K562 (cell line): ENCODE results near the gene PHKB. TPM values are rescaled to one million over a fixed set of nuclear protein-coding genes. Genes with fewer than 3 reads are reported as not detected.
A peak's percentile ranks its signal among the peaks of the same experiment; 100 is the strongest.

ENCODE experiments used
- ATAC-seq: fragments of 200-7000 bp; cut with Tn5 transposase; 3 replicates; pipeline ENCODE4 v1.9.1; 2020; ENCODE audit warnings: moderate library complexity
- BruUV-seq: library from RNA; stranded (reverse); fragments of 400-500 nt; replicated peaks from 2 replicates; lab custom pipeline; 2021; lab: Mats Ljungman, UMichigan
- CTCF ChIA-PET: fragments of 300-600 bp; formaldehyde crosslinking; extraction: SDS; loops from one replicate; lab custom pipeline; 2021; ENCODE audit warnings: low intra/inter-chr PET ratio; lab: Yijun Ruan, JAX
- POLR2A ChIA-PET: fragments of 300-600, 350-650 bp; sonication (Branson Sonifier 250); formaldehyde crosslinking; extraction: SDS; loops from one replicate; lab custom pipeline; 2021; ENCODE audit warnings: antibody characterized with exemption, inconsistent platforms; lab: Yijun Ruan, JAX
- DNase-seq, 4 experiments: peaks; one replicate each; pipeline versions ENCODE4 v3.0.0 to v3.0.0-alpha.2; 2011 to 2018; ENCODE audit warnings: low spot score in 3 of 4, mixed read lengths in 3 of 4; ENCODE audit errors: extremely low read depth in 1 of 4
- FAIRE-seq: peaks from 2 replicates; lab custom pipeline; 2011; peaks lifted over from hg19 to GRCh38; lab: Jason Lieb, UNC
- H2AFZ ChIP-seq: 2 replicates; pipeline ENCODE4 v1.6.0; 2011; ENCODE audit warnings: low read depth, low read length, control low read depth, inconsistent platforms
- H3K27ac ChIP-seq: fragments of 200-600 bp; 3 replicates; pipeline ENCODE4 v1.8.0; 2011; ENCODE audit warnings: low read depth, mild to moderate bottlenecking, control low read depth, inconsistent platforms, low read length, moderate library complexity, mixed read lengths; ENCODE audit errors: extremely low read depth
- H3K27me3 ChIP-seq, 2 experiments: fragments of 300-600 bp in 1 of 2; 2 replicates in 1 of 2; 3 replicates in 1 of 2; pipeline versions ENCODE4 v1.6.0 to v1.8.0; 2011; ENCODE audit warnings: inconsistent platforms in 2 of 2, low read length in 2 of 2, mild to moderate bottlenecking in 1 of 2, mixed read lengths in 1 of 2, moderate library complexity in 1 of 2; ENCODE audit not compliant: control insufficient read depth in 2 of 2, insufficient read depth in 2 of 2
- H3K36me3 ChIP-seq: fragments of 300-600 bp; 3 replicates; pipeline ENCODE4 v1.8.0; 2011; ENCODE audit warnings: mild to moderate bottlenecking, low read length, inconsistent platforms; ENCODE audit not compliant: control insufficient read depth, insufficient read depth
- H3K4me1 ChIP-seq, 2 experiments: fragments of 200-600 bp in 1 of 2; replicated peaks in 1 of 2; 2 replicates in 1 of 2; 3 replicates in 1 of 2; pipeline versions ENCODE4 v1.5.1 to v1.8.0; 2011; ENCODE audit warnings: inconsistent platforms in 2 of 2, low read length in 2 of 2, mild to moderate bottlenecking in 1 of 2, mixed read lengths in 1 of 2, moderate library complexity in 1 of 2; ENCODE audit not compliant: control insufficient read depth in 2 of 2, insufficient read depth in 2 of 2
- H3K4me2 ChIP-seq: 2 replicates; pipeline ENCODE4 v1.6.1; 2011; ENCODE audit warnings: low read length, control low read depth, inconsistent platforms, mixed read lengths; ENCODE audit not compliant: insufficient read depth
- H3K4me3 ChIP-seq: fragments of 200-600 bp; sonication (generic), shearing (Covaris generic); 2 replicates; pipeline ENCODE4 v1.5.1; 2016; ENCODE audit warnings: control low read depth, inconsistent platforms
- H3K79me2 ChIP-seq: fragments of 200-600 bp; 3 replicates; pipeline ENCODE4 v1.8.0; 2011; ENCODE audit warnings: low read length, inconsistent platforms; ENCODE audit not compliant: control insufficient read depth, insufficient read depth
- H3K9ac ChIP-seq, 2 experiments: 2 replicates each; pipeline versions ENCODE4 v1.6.0 to v1.6.1; 2011; ENCODE audit warnings: low read depth in 2 of 2, low read length in 2 of 2, control low read depth in 1 of 2, inconsistent platforms in 1 of 2, mild to moderate bottlenecking in 1 of 2, mixed read lengths in 1 of 2; ENCODE audit not compliant: insufficient read depth in 1 of 2
- H3K9me1 ChIP-seq: one replicate; pipeline ENCODE4 v1.6.0; 2011; ENCODE audit warnings: inconsistent platforms, mild to moderate bottlenecking, low read length, moderate library complexity; ENCODE audit not compliant: control insufficient read depth, insufficient read depth
- H3K9me3 ChIP-seq: replicated peaks from 2 replicates; pipeline ENCODE4 v1.5.1; 2011; ENCODE audit warnings: low read depth, low read length, inconsistent platforms; ENCODE audit not compliant: control insufficient read depth, insufficient read depth
- H4K20me1 ChIP-seq: replicated peaks from 2 replicates; pipeline ENCODE4 v1.6.1; 2011; ENCODE audit warnings: low read length, inconsistent platforms, mixed read lengths; ENCODE audit not compliant: control insufficient read depth, insufficient read depth
- POLR2B ChIP-seq: fragments of 450-650 bp; IDR thresholded peaks from 2 replicates; pipeline ENCODE4 v1.6.1; 2018; ENCODE audit warnings: low read depth; ENCODE audit not compliant: partially characterized antibody
- SAP30 ChIP-seq: fragments of 200-600 bp; sonication (generic); IDR thresholded peaks from 2 replicates; pipeline ENCODE4 v1.6.1; 2012; ENCODE audit warnings: borderline replicate concordance, low read depth, mild to moderate bottlenecking, moderate library complexity, low read length, control low read depth, inconsistent platforms; ENCODE audit not compliant: insufficient read depth, poor library complexity, severe bottlenecking
- SPI1 ChIP-seq: IDR thresholded peaks from 2 replicates; pipeline ENCODE4 v1.6.1; 2011; ENCODE audit warnings: low read depth, low read length, control low read depth, borderline replicate concordance
- TEAD2 ChIP-seq: fragments of 450-650 bp; IDR thresholded peaks from 2 replicates; pipeline ENCODE4 v1.6.1; 2016; ENCODE audit warnings: missing genetic modification characterization, control low read depth, missing compliant biosample characterization
- WGBS: fragments of 100-300 bp; shearing (Covaris generic); methylation state at CpG from one replicate; pipeline ENCODE4 v1.1.6; 2016; ENCODE audit warnings: low coverage, mixed read lengths; ENCODE audit not compliant: insufficient coverage; ENCODE audit errors: missing lambda C conversion rate; 5-methylcytosine and 5-hydroxymethylcytosine counted together
- in situ Hi-C: fragments of 300-500 bp; cut with MboI; formaldehyde crosslinking; loops from 4 replicates; pipeline ENCODE4 v1.15.0; 2018; ENCODE audit warnings: inconsistent platforms, mixed read lengths
- intact Hi-C: fragments of 100-400 bp; cut with micrococcal nuclease; formaldehyde crosslinking; loops from 2 replicates; pipeline ENCODE4 v1.14.2; 2022
- polyA plus RNA-seq, 8 experiments: library from polyadenylated mRNA; depleted of rRNA in 4 of 8; stranded (reverse) in 5 of 8; unstranded in 3 of 8; fragments of >200 nt; fragmentation: Nextera tagmentation in 2 of 8; fragmentation: Illumina TruSeq in 1 of 8; extraction: Ambion mirVana in 2 of 8; extraction: Trizol in 1 of 8; gene quantifications; 2 replicates each; pipeline versions ENCODE4 v1.2.1 to v1.2.3, GENCODE V29; 2011 to 2014; ENCODE audit warnings: inconsistent platforms in 1 of 8, missing spikeins in 1 of 8
- total RNA-seq, 7 experiments: library from RNA; depleted of rRNA in 6 of 7; stranded (reverse); fragments of >200 nt in 6 of 7; fragmentation: Illumina TruSeq in 2 of 7; extraction: Trizol in 2 of 7; gene quantifications; 2 replicates each; pipeline versions ENCODE4 v1.2.1 to v1.2.3, GENCODE V29; 2011 to 2021; ENCODE audit warnings: low replicate concordance in 1 of 7

PHKB gene
- total and polyA plus RNA-seq, 9 of the 15 experiments (the other 6 are each of a cell fraction or from before 2014, with no cell fraction given), result 24.7 to 92.3 (median 67.0) TPM

DNA sequence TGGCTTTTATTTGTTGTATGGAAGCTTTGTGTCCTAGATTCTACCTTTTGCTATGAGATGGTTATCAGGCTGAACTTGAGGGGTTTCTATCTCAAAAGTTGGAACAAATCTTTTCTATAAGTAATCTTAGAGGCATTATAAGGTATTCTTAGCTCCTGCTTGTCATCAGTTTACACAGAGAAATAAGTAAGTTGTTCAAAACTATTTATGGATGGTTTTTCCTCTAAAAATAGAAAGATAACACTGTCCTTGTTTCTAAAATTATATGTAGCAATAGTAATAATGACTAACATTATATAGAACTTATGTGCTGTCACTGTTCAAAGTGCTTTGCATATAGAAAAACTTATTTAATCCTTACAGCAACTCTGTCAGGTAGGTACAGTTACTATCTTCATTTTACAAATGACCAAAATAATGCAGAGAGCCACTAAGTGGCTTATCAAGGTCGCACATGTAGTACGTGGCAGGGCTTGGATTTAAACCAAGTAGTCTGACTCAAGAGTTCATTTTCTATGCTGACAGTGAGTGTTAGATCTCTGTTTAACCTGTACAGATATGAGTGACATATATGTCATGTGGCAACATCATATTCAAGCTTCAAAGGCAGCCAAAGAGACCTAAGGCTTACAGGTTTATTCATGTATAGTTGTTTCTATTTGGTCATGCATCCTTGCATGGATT lies 59.0 kb downstream of the PHKB start (continued):
- TF ChIP-seq SAP30 (no peak), TEAD2 (no peak)

DNA sequence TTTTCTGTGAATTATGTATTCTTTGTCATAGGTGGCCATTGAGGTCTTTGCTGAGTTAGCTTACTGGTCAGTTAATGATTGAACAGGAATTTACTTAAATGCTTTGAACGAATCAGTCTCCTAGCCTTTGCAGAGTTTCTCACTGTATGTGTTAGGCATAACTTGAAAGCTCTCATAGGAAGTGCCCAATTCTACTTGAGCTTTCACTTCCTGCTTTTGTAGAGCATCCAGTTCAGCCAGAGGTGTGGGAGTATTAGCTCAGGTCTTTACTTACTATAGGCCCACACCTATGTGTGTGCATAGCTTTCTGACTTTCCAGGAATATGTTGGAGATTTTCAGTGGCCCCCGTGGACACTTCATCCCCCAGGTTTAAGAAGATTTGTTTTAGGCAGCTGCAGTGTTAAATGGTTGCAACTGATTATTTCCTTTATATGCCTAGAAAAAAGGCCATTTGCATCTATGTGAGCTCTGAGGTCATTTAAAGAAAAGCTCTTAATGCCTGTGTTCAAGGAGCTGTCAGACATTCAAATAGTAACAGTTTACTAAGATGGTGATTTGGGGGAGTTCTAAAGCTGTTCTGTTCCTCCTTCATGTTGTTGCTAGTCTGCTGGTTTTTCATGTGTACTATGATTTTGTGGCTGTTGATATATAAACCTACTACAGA lies 62.3 kb downstream of the PHKB start:
- TF ChIP-seq SPI1, result peak; percentile 56
- TF ChIP-seq POLR2B, result no peak
- H3K79me2 ChIP-seq, result peaks cover 32% of the 10 kb centered on the region
- FAIRE-seq (peak; percentile 74), ATAC-seq (peak; percentile 62), DNase-seq (no peak)
- no peaks in the 10 kb centered on the region for H3K9me3 ChIP-seq
- peaks cover 0 to 17% of the 10 kb centered on the region in 2 experiments; a peak in 3 of 5 replicates for H3K4me1 ChIP-seq
- 0 out of 2 replicates have a peak, but pooled peaks cover 3% of the 10 kb centered on the region for H4K20me1 ChIP-seq
- ChIA-PET POLR2A (interaction anchor here (1.2 to 1.5 kb wide), 4 partner anchors 9 to 67 kb away, joined by 3 to 4 read pairs (median 4); no protein-coding TSS in a partner anchor), CTCF (no interaction called here)
- peaks cover 18% of the 10 kb centered on the region for H3K36me3 ChIP-seq
- in situ Hi-C loops, result no loop called here
- H3K27me3 ChIP-seq, result no peaks in the 10 kb centered on the region
- no peak overlapping the region for H3K9ac ChIP-seq
- no peaks in the 10 kb centered on the region for H3K9me1 ChIP-seq
- BruUV-seq, result TSS peak; percentile 5
- intact Hi-C loops, result no loop called here
- no peak overlapping the region for H3K4me3 ChIP-seq
- 0 out of 3 replicates have a peak overlapping the region, but pooled peaks have one; percentile 13 for H3K27ac ChIP-seq
- WGBS, result 48% methylated on average over 2 of the region's 2 CpGs
- H2AFZ ChIP-seq, result no peak overlapping the region
- no peak overlapping the region for H3K4me2 ChIP-seq
